Measurements from ENCODE around the gene AIP. TPM values are rescaled to one million over a fixed set of nuclear protein-coding genes. Genes with fewer than 3 reads are reported as not detected.

Gene AIP
- total RNA-seq, 1 experiment from 2014 or later = 171 TPM

DNA sequence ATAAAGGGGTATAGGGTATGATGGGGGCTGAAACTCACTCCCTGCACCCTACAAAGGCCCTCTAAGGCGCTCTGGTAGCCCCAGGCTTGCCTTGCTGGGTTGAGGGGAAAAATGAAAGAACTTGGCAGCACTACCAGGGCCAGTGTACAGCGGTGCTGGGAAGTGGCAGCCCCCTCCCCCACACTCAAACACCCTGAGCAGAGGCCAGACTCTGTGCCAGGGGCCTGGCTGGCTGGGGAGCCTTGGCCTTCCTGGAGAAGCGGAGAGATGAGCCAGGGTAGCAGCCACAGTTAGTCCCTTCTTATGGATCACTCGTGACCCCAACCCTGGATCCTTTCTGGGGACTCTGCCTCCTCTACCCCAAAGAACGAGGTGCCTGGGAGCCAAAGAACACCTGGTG is 16.5 kb upstream of the AIP start:
- Histone ChIP-seq H3K4me2 (ENCODE audit: low read length) (no peak overlapping the region), H3K9me3 (ENCODE audit: low read length) (no peaks in the 10 kb centered on the region), H3F3A (ENCODE audit: low read length, unreplicated experiment) (peaks cover 13% of the 10 kb centered on the region), H3K4me1 (ENCODE audit: insufficient read depth, low read length) (peaks cover 41% of the 10 kb centered on the region), H3K27me3 (ENCODE audit: low read length) (no peaks in the 10 kb centered on the region), H3K9ac (ENCODE audit: low read length) (no peak overlapping the region), H3K4me3 (ENCODE audit: low read length) (no peak overlapping the region), H3K27ac (ENCODE audit: low read length) (no peak overlapping the region), H3K9me2 (replicated peaks; ENCODE audit: low read length) (no peaks in the 10 kb centered on the region), H3K36me3 (ENCODE audit: low read depth, low read length) (no peaks in the 10 kb centered on the region), H4K20me1 (ENCODE audit: low read length) (no peaks in the 10 kb centered on the region), H2AFZ (ENCODE audit: low read length) (no peak overlapping the region), H3K79me2 (ENCODE audit: low read length) (peaks cover 28% of the 10 kb centered on the region)
- ChIA-PET CTCF (no interaction called here), POLR2A (ENCODE audit: unreplicated experiment) (interaction anchor here (0.7 kb wide), 1 partner anchor 92 kb away, joined by 4 read pairs; no protein-coding TSS in a partner anchor)
- no TSS peak for BruUV-seq (replicated peaks)
- intact Hi-C loops (cut with micrococcal nuclease) = loop anchor here (5.0 kb wide), 1 partner anchor 39 kb away; the partner anchor contains the start of gene RPS6KB2
- no peak for DNase-seq
- TF ChIP-seq EZH2phosphoT487 (IDR thresholded peaks at IDR 0.05; ENCODE audit: borderline replicate concordance, low read length) (no peak), EZH2 (IDR thresholded peaks at IDR 0.05; ENCODE audit: low read length, unreplicated experiment) (no peak)
- TF ChIP-seq, protein P1, sequence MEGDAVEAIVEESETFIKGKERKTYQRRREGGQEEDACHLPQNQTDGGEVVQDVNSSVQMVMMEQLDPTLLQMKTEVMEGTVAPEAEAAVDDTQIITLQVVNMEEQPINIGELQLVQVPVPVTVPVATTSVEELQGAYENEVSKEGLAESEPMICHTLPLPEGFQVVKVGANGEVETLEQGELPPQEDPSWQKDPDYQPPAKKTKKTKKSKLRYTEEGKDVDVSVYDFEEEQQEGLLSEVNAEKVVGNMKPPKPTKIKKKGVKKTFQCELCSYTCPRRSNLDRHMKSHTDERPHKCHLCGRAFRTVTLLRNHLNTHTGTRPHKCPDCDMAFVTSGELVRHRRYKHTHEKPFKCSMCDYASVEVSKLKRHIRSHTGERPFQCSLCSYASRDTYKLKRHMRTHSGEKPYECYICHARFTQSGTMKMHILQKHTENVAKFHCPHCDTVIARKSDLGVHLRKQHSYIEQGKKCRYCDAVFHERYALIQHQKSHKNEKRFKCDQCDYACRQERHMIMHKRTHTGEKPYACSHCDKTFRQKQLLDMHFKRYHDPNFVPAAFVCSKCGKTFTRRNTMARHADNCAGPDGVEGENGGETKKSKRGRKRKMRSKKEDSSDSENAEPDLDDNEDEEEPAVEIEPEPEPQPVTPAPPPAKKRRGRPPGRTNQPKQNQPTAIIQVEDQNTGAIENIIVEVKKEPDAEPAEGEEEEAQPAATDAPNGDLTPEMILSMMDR (conservative IDR thresholded peaks at IDR 0.05; ENCODE audit: low read depth, low read length) = no peak
- ATAC-seq = no peak

DNA sequence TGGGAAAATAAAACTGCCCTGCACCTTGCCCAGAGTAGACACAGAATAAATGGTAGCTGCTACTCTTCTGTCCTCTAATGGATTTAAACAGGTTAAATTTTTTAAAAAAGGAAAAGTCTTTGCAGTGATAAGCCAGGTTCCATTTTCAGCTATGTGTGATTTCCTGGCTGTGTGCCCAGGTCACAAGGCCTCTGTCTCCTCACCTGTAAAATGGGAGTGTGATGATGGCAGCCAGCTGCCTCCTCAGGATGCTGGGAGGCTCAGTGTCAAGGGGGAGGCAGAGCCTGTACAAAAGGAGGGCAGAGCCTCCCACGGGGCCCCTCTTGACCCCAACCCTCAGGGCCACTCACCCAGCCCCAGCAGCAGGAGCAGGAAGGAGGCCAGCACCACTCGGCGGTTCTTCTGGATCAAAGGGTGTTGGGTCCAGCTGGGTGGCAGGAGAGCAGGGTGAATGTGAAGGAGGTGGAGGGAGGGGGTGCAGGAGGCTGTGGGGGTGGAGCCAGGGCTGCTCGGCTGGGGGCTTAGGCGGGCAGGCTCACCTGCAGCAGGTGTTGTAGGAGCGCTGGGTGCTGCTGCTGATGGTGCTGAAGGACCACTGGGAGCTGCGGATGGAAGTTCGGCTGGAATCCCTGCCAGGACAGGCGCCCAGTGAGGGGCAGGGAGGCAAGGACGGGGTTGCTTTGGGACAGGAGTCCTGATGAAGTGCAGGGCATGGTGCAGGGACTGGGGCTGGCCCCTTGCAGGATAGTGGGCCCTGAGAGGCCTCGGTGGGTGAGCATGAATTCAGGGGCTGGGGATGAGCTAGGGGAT is 15.7 kb upstream of the AIP start:
- peak overlapping the region; percentile 85 for H3K4me3 ChIP-seq (ENCODE audit: low read length)
- BruUV-seq (replicated peaks) = no TSS peak
- ChIA-PET CTCF (interaction anchor here (2.0 kb wide), 1 partner anchor 66 kb away, joined by 15 read pairs; the partner anchor contains the start of gene PPP1CA), POLR2A (ENCODE audit: unreplicated experiment) (interaction anchor here (0.7 kb wide), 1 partner anchor 93 kb away, joined by 4 read pairs; no protein-coding TSS in a partner anchor)
- no peak overlapping the region for H2AFZ ChIP-seq (ENCODE audit: low read length)
- H3K9me3 ChIP-seq (ENCODE audit: low read length) = no peaks in the 10 kb centered on the region
- H3F3A ChIP-seq (ENCODE audit: low read length, unreplicated experiment) = peaks cover 13% of the 10 kb centered on the region
- peaks cover 41% of the 10 kb centered on the region for H3K4me1 ChIP-seq (ENCODE audit: insufficient read depth, low read length)
- ATAC-seq = no peak
- H3K4me2 ChIP-seq (ENCODE audit: low read length) = peak overlapping the region; percentile 99
- no peaks in the 10 kb centered on the region for H3K36me3 ChIP-seq (ENCODE audit: low read depth, low read length)
- peaks cover 28% of the 10 kb centered on the region for H3K79me2 ChIP-seq (ENCODE audit: low read length)
- H3K9ac ChIP-seq (ENCODE audit: low read length) = peak overlapping the region; percentile 98
- H4K20me1 ChIP-seq (ENCODE audit: low read length) = no peaks in the 10 kb centered on the region
- peak overlapping the region; percentile 90 for H3K27ac ChIP-seq (ENCODE audit: low read length)
- TF ChIP-seq EZH2 (IDR thresholded peaks at IDR 0.05; ENCODE audit: low read length, unreplicated experiment) (no peak), EZH2phosphoT487 (IDR thresholded peaks at IDR 0.05; ENCODE audit: borderline replicate concordance, low read length) (no peak)
- TF ChIP-seq, protein P1 (conservative IDR thresholded peaks at IDR 0.05; ENCODE audit: low read depth, low read length) = no peak
- intact Hi-C loops (cut with micrococcal nuclease) = loop anchor here (5.0 kb wide), 1 partner anchor 40 kb away; the partner anchor contains the start of gene RPS6KB2
- H3K9me2 ChIP-seq (replicated peaks; ENCODE audit: low read length) = no peaks in the 10 kb centered on the region
- no peak for DNase-seq
- no peaks in the 10 kb centered on the region for H3K27me3 ChIP-seq (ENCODE audit: low read length)
